Fibroblast of skin of abdomen (primary cell): Measurements from ENCODE around the gene OPRM1.

ENCODE experiments used
- DNase-seq: peaks from one replicate; pipeline ENCODE4 v3.0.0-alpha.2; 2013

OPRM1 gene

DNA sequence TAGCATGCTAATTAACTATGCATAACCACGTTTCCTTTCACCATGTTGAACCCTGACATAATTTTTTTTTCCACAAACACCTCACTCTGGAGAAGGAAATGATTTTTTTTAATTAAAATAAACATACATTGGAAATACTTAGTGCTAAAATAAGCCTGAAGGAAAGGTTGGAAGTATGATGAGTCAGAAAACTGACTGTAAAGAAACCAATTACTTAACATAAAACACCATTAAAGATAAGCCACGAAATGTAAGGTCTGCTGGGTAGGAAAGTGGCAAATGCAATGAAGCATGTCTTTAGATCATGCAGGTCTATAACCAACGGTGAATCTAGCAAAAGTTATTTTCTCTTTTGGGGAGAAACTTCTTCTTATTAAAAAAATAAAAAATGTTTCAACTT, 47.5 kb downstream of the OPRM1 start:
- DNase-seq: no peak

DNA sequence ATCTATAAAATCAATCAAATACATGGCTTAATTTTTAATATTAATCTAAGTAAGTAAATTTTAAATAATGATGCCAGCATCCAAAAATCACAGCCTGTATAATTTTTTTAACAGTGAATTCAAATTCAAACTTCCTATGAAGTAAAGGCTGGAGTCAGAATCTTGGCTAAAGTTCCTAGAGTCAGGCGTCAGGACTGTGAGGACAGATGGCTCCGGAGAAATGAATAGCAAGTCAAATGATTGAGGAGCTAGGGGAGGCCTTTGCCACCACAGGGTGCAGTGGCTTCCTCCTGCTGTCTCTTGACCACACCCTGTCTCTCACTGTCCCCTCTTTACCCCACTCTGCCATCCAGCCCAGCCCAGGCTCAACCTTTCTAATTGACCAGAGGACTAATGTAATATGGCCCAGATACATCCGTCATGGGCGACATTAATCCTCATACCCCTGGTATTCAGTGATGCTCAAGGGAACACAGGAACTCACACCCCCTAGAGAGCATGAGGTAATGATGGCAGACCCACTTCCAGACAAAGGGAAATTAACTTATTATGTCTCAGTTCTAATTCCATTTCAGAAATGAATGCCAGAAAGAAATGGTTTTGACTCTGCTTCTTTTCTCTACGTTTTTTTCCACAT, 53.4 kb downstream of the OPRM1 start:
- no peak for DNase-seq

- DNase-seq: no peak
Measured at GRCh38 chr6:154093231-154094044, 54.4 kb downstream of the OPRM1 start.

GRCh38 chr6:154095571-154095970, 56.5 kb downstream of the OPRM1 start:
- no peak for DNase-seq

GRCh38 chr6:154096316-154096715, 57.3 kb downstream of the OPRM1 start:
- DNase-seq: no peak

DNA sequence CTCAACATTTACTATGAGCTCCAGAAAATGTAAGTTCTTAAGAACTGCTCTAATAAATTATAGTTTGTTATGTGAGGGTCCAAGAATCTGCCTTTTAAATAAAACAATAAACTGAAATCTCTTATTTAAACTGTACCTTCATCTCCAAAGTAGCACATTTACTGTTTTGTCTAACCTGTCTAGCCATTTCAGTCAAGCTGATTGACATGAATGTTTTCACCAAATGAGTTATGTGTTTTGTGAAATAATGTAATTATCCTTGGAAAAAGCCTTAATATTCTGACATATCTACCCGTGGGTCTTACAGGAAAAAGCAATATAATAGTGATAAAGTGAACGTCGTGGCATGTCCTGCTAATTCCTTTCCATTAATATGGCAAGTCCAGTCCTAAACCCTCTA, 57.8 kb downstream of the OPRM1 start:
- DNase-seq: no peak

DNA sequence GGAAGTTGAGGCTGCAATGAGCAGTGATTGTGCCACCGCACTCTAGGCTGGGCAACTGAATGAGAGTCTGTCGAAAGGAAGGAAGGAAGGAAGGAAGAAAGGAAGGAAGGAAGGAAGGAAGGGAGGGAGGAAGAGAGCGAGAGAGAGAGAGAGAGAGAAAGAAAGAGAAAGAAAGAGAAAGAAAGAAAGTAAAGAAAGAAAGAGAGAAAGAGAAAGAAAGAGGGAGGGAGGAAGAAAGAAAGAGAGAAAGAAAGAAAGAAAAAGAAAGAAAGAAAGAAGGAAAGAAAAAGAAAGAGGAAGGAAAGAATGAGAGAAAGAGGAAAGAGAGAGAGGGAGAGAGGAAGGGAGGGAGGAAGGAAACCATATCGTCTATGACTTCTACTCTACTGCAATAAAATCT, 60.2 kb downstream of the OPRM1 start:
- DNase-seq: no peak

GRCh38 chr6:154106251-154106650, 67.2 kb downstream of the OPRM1 start:
- DNase-seq: no peak

DNA sequence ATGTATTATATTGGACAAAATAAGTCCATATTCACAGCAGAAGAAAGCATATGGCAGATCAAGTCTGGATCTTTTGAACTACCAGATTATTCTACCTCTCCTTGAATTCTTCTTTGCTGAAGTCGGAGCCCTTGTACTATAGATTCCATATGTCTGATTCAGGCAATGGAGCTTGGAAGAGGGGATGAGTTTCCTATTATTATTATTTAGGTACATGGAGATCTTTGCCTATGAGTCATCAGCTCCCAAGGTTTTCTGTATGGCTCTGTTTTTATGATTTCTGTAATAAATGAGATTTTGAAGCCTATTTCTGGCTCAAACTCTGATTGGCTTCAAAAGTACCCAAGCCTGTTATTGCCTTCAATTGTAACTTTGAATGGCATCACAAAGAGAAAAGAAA, 72.0 kb downstream of the OPRM1 start:
- no peak for DNase-seq

GRCh38 chr6:154112181-154112809, 73.3 kb downstream of the OPRM1 start:
- no peak for DNase-seq

DNA sequence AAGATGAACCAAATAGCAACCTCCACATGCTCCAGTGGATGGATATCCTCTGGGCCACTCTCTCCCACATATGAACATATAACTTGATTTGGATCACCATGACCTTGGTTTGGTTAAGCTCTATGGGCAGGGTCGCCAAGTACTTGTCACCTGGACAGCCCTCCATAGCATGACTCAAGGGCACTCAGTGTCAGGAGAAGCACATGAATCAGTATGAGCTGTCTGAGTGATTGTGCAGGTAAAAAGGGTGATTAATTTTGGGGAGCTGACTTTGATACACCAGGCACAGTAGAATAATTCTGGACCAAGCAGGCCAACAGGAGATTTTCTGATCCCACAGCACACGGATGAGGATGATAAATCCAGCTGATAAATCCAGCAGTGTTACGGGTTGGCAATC, 74.4 kb downstream of the OPRM1 start:
- DNase-seq: no peak

DNA sequence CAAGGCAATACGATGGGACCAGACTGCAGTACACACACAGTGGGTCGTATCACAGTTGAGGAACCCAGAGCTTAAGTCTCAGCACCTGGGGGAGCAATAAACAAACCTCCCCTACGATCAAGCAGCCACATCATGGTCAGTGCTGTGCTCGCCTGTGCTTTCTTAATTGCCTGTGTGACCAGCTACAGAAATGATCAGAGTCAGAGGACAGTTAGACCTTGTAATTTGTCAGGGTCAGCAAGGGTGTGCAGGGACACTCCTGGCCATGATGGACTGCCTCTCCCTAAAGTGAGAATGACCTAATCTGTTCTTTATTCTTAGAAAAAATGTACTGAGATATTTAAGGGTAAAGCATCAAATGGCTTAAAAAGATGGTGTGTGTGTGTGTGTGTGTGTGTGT, 78.4 kb downstream of the OPRM1 start:
- DNase-seq: no peak

DNA sequence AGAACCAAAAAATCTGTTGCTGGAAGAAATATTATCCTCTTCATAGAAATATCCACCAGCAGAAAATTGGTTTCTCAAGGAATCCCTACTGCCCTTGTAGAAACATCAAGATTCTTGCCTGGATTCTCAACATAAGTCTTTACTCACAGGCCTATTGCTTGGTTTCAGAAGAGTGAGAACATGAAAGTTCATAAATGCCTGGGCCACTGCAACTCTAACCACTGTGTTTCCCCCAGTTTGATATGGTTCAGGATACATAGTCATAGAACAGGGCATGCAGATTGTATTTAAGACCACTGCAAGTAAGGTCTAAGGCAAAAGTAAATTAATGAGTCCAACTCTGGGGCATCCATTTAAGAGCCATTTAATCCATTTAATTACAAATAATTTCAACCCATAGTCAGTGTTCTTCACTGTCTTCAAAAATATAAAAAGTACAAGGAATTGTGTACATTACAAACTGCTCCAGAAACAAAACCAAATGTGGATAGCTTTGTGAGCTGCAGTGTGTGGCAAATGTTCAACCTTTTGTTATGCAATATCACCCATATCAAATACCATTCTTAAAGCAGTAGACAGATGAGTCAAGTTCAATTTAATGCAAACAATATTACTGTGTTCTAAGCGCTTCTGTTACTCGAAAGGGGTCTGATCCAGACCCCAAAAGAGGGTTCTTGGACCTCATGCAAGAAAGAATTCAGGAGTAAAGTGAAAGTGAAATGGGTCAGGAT, 83.3 kb downstream of the OPRM1 start:
- DNase-seq: no peak

- no peak for DNase-seq
Measured at GRCh38 chr6:154123155-154123956, 84.3 kb downstream of the OPRM1 start.

DNA sequence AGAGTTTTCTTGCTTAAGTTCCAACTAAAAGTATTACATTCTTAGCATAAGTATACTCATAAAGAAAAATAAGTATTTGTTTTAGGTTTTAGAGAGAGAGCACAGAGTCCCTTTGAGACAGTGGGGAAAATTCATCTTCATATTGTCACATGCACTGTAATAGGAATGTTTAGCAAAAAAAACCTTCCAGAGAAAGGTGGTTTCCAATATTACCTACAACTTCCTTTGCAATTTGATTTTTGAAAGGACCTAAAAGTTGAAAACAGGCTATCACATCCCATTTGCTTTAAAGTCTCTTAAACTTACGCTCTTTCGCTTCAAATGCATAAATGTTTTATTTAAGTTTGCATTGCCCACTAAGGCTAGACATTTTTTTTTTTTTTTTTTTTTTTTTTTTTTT, 86.4 kb downstream of the OPRM1 start:
- no peak for DNase-seq

DNA sequence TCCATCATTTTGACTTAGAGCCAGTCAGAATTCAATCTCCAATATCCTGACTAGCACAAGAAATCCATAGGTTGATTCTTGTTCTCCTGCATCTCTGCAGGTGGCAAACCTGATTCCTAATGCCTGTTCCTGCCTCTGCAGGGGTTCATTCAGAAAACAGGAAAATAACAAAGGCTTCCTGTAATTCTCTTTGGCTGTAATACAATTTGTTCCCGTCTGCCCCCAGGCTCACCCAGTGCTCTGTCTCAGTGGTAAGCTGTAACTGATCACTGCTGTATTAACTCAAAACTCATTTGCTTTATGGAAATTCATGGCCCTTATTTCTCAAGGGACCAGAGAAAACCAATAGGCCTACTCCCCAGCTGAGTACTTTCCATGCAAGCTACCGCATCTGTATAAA, 88.6 kb downstream of the OPRM1 start:
- no peak for DNase-seq

- DNase-seq: no peak
Measured at GRCh38 chr6:154134471-154135147, 95.6 kb downstream of the OPRM1 start.

GRCh38 chr6:154138793-154139192, 99.8 kb downstream of the OPRM1 start:
- DNase-seq: no peak

- no peak for DNase-seq
Measured at GRCh38 chr6:154139892-154140291, 100.9 kb downstream of the OPRM1 start.

DNA sequence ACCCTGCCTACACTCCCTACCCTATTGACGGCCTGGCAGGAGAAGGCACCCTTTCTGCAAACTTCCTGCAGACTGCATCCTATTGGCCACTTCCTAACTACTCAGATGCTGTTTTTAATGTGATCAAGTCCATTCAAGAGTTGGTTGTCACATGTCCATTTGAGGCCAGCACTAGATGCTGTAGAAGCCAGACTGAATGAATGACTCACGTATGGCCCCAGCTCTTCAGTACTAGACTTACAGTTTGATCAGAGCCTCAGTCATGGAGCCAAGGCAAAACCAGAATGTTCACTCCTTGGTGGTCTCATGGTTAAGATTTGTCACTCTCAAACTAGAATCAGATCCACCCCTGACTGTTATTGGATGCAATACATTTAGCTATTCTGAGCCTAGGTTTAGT, 101.7 kb downstream of the OPRM1 start:
- no peak for DNase-seq

DNA sequence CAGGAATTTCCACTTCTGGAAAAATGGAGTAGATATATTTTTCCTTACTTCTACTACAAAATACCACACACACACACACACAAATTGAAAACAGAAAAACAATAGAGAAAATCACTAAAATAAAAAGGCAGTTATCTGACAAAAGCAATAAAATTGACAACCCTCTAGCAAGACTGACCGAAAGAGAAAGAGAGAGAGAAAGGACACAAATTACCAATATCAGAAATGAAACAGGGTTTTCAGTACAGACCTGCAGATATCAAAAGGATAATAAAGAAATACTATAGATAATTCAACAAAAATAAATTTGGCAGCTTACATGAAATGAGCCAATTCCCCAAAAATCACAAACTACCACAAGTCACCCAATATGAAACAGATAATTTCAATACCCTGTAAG, 104.7 kb downstream of the OPRM1 start:
- no peak for DNase-seq
